ENCODE results near the gene SPSB3. TPM values are rescaled to one million over a fixed set of nuclear protein-coding genes. Genes with fewer than 3 reads are reported as not detected.

The SPSB3 gene
- 10 to 100 TPM in 11 of 12 donors, not detected in 1; 16.2 to 30.8 (median 22.0) TPM for polyA plus RNA-seq (ENCODE audit: insufficient read length in 12 of 12)
- long read RNA-seq, donor 1, transcript SPSB3-208 (7 exons, 1,784 nt): major isoform, 10 of 34 reads
- long read RNA-seq, donor 1, transcript SPSB3-202 (5 exons, 1,509 nt): minor isoform, 5 of 34 reads
- long read RNA-seq, donor 1, partial matches to known transcripts: 11 of 34 reads
- long read RNA-seq, donor 1, other reads (novel, unspliced or antisense): 0 of 34 reads
- long read RNA-seq, donor 2, partial matches to known transcripts: 40 of 98 reads
- long read RNA-seq, donor 2, other reads (novel, unspliced or antisense): 44 of 98 reads
- long read RNA-seq, donor 3, transcript SPSB3-208 (7 exons, 1,784 nt): major isoform, 5 of 11 reads
- long read RNA-seq, donor 3, partial matches to known transcripts: 0 of 11 reads
- long read RNA-seq, donor 3, other reads (novel, unspliced or antisense): 0 of 11 reads
- long read RNA-seq, donor 4, partial matches to known transcripts: 16 of 21 reads
- long read RNA-seq, donor 4, other reads (novel, unspliced or antisense): 0 of 21 reads
- long read RNA-seq, donor 5, transcript SPSB3-208 (7 exons, 1,784 nt): major isoform, 8 of 29 reads
- long read RNA-seq, donor 5, partial matches to known transcripts: 8 of 29 reads
- long read RNA-seq, donor 5, other reads (novel, unspliced or antisense): 0 of 29 reads
- long read RNA-seq, donor 6, partial matches to known transcripts: 10 of 16 reads
- long read RNA-seq, donor 6, other reads (novel, unspliced or antisense): 0 of 16 reads
- long read RNA-seq, donor 7, partial matches to known transcripts: 0 of 7 reads
- long read RNA-seq, donor 7, other reads (novel, unspliced or antisense): 0 of 7 reads
- long read RNA-seq, donor 8, transcript SPSB3-201 (6 exons, 1,449 nt): minor isoform, 5 of 27 reads
- long read RNA-seq, donor 8, transcript SPSB3-208 (7 exons, 1,784 nt): major isoform, 8 of 27 reads
- long read RNA-seq, donor 8, partial matches to known transcripts: 12 of 27 reads
- long read RNA-seq, donor 8, other reads (novel, unspliced or antisense): 0 of 27 reads
- long read RNA-seq, donor 9, transcript SPSB3-208 (7 exons, 1,784 nt): major isoform, 10 of 66 reads
- long read RNA-seq, donor 9, partial matches to known transcripts: 29 of 66 reads
- long read RNA-seq, donor 9, other reads (novel, unspliced or antisense): 27 of 66 reads
- long read RNA-seq, donor 10, transcript SPSB3-208 (7 exons, 1,784 nt): major isoform, 11 of 21 reads
- long read RNA-seq, donor 10, partial matches to known transcripts: 0 of 21 reads
- long read RNA-seq, donor 10, other reads (novel, unspliced or antisense): 0 of 21 reads
- long read RNA-seq, donor 11, transcript SPSB3-208 (7 exons, 1,784 nt): major isoform, 9 of 74 reads
- long read RNA-seq, donor 11, partial matches to known transcripts: 39 of 74 reads
- long read RNA-seq, donor 11, other reads (novel, unspliced or antisense): 19 of 74 reads

DNA sequence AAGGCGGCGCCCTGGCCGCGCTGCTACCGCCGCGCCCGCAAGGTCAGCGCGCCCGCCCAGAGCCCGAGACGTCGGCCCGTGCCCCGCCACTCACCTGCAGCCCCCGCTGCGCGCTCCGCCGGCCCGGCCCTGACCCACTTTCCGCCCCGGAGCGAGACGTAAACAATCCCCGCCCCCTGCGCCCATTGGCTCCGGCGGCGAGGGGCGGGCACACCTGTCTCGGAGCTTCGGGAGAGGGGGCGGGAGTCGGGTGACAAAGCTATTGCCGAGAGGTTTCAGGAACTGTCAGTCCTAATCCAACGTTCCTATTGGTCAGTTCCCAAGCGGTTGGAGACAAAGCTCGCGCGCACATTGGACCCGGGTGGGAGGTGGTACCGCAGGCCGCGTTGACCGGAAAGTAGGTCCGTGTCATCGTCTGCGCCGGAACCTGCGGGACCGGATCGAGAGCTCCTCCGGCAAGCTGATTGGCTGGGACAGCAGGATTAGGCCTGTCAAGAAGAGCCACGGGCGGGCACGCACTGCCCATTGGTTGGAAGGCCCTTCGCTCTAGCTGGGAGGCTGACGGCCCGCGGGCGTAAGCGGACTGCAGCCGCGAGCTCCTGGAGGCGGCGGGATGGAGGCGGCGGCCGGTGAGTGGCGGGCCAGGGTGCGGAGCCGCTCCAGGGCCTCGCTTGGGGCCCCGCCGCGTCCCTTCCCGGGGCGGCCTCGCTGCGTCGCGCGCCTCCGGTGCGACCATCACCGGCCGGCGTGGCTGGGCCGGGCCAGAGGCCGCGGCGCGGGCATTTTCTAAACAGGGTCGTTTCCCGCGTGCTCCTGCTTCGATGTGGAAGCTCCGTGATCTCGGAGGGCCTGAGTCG, at the start of gene SPSB3, which contains the start of gene NUBP2:
Gene SPSB3 (minus strand): TSS at position 164 of the 857 bp plus-strand sequence. CDS start 1,088 bp downstream, outside the sequence.
Gene NUBP2 (plus strand): TSS at position 553 of the 857 bp plus-strand sequence. CDS start 61 bp downstream, at position 614.
- DNase-seq: peak; percentile 100

DNA sequence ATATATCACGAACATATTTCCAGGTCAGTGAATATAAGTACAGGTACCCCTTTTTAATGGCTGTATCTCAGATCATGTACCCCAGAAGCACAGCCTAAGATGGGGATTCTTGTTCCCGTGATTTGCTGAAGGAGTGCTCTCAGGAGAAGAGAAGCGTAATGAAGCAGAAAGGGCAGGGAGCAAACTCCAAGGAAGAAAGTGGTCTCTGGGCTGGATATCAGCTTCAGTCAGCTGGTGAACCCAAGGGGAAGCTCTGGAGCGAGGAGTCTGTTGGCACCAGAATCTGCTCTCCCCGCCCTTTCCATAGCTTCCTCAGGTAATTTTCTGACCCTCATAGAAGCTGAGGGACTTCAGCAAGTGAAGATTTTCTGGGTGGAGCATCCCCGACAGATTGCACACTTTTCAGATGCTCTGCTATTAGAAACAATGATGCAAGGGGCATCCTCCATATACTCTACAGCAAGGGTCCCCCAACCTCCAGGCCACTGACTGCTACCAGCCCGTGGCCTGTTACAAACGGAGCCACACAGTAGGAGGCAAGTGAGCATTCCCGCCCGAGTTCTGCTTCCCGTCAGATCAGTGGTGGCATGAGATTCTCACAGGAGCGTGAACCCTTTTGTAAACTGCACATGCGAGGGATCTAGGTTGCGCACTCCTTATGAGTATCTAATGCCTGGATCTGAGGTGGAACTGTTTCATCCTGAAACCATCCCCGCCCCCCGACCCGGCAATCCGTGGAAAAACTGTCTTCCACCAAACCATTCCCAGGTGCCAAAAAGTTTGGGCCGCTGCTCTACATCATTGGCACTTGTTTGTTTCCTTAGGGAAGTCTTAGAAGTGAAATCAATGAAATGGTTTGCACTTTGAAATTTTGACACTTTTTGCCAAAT, 49.1 kb upstream of the SPSB3 start:
- no peak for DNase-seq

DNA sequence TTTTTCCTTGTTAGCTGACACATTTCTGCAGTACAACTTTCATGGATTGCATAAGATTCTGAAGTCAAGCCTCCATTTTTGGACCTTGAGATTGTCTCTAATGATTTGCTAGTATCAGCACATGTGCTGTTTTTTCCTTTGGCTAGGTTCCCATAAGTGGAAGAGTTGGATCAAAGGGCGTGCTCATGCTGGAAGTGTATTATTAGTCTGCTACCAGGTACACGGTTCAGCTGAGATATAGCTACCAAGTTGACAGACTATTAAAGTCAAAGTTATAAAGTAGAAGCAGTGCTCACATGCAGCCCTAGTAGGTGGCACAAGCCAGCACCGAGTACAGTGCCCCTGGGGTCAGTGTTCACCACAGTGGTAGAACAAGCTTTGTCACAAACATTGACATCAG, 47.8 kb upstream of the SPSB3 start:
- DNase-seq: no peak

DNA sequence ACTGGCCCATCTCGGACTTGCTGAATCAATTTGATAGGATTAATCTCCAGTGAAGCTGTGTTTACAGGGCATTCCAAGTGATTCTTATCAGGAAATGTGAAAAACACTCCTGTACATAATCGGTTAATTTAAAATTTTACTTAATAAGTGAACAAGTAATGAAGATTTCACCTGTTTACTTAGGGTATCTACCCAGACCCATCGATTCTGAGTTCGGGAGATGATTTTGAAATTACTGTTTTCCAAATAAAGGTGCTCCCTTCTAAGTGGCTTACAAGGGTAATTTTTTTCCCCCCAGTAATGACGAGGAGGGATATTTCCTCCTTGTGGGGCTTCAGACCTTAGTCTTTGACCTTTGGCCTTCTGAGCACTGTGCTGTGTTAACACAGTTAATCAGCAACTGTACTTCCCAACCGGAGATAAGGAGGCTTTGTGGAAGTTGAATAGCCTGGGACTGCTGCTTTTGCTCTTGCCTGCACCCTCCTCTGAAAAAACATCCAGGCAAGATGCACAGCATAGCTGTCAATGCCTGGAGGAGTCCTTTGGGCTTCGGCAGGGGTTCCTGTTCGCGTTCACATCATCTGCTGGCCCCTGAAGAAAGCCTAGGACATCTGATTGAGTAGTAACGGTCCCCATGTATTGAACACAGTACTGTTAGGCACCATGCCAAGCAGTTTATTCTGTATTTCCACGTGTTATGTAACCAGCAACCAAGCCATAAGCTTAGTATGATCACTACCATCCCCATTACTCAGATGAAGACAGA, 46.5 kb upstream of the SPSB3 start:
- no peak for DNase-seq

DNA sequence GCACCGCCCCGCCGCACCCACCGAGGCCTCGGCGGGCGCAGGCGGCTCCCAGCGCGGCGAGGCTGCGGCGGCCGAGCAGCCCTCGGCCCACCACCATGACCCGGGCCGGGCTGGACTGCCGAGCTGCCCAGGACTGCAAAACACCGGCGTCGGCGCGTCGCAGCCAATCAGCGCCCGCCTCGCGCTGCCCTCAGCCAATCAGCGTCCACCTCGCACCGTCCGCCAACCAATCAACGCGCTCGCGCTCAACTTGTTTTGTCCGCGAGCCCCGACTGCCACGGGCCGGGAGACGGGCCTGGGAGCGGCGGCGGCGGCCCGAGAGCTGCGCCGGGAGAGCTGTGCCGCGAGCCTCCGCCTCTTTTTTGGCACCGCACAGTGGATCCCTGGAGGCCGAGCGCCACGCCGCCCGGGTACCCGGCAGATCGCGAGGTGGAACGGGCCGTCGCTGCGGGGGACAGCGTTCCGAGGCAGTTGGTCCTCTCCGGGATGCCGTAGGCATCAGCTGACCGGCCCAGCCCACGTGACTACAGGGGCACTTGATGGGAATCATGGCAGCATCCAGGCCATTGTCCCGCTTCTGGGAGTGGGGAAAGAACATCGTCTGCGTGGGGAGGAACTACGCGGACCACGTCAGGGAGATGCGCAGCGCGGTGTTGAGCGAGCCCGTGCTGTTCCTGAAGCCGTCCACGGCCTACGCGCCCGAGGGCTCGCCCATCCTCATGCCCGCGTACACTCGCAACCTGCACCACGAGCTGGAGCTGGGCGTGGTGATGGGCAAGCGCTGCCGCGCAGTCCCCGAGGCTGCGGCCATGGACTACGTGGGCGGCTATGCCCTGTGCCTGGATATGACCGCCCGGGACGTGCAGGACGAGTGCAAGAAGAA, 44.6 kb upstream of the SPSB3 start, which contains the start of the genes FAHD1 and HAGH:
Gene FAHD1 (plus strand): TSS at position 516 of the 883 bp plus-strand sequence. CDS start 33 bp downstream, at position 549.
Gene HAGH (minus strand): TSS at position 135 of the 883 bp plus-strand sequence. CDS start 38 bp downstream, at position 97.
- DNase-seq: peak; percentile 96

DNA sequence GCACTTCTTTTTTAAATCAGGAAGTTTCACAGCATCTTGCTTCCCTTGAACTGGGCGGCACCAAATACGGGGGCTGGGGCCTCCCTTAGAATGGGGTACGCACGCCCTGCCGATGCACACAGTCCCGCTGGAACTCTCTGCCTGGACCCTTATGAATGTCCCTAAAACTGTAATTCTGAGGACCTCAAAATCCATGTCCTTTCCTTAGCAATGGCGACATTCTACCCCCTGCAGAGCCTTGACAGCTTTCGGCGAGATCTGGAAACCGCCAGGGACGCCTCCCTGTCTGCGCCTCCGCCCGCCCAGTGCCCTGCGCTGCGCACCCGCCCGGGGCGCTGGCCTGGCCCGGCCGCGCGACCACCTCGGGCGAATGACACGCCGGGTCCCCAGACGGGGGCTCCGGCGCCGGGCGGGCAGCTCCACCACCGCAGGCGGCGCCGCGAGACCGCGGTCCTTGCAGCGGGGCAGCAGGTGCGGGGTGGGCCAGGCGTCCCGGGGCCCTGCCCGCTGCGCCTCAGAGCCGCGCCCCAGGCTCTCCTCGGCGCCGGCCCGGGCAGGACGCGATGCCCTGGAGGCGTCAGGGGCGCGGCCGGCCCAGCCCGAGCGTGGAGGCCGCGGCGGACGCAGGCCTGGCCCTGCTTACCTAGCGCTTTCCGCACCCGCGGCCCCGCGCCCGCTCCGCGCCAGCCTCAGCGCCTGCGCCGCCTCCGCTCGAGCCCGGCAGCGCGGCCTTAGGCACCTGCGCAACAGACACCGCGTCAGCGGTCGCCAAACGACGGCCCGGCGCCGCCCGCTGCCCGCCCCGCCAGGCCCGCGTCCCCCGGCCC, 43.7 kb upstream of the SPSB3 start:
- peak; percentile 18 for DNase-seq

DNA sequence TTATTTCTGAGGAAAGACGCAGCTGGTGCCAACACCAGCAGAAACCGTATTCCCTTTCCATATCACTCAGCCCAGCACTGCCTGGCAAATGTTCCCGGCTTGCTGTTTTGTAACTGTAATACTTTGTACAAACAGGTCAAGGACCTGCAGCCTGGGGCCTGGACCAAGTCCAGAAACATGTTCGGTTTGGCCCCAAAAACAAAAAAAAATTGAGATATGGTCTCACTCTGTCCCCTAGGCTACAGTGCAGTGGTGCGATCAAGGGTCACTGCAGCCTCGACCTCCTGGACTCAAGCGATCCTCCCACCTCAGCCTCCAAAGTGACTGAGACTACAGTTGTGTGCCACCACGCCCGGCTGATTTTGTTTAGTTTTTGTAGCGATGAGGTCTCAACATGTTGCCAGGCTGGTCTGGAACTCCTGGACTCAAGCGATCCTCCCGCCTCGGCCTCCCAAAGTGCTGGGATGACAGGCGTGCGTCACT, 43.1 kb upstream of the SPSB3 start:
- no peak for DNase-seq

DNA sequence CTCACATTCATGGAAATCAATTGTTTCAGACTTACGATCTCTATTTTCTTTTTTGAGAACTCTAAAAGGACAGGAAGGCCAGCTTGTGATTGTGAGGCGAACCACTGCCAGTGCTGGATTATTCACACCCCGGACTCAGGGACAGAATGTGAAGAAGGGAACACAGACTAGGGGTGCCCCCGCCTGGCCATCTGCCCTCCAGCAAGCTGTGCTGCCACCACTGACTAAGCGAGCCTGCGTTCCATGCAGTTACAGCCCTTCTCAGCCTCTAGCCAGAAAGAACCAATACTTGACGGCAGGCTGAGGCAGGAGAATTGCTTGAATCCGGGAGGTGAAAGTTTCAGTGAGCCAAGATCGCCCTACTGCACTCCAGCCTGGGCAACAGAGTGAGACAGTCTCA, 41.5 kb upstream of the SPSB3 start:
- DNase-seq: no peak

DNA sequence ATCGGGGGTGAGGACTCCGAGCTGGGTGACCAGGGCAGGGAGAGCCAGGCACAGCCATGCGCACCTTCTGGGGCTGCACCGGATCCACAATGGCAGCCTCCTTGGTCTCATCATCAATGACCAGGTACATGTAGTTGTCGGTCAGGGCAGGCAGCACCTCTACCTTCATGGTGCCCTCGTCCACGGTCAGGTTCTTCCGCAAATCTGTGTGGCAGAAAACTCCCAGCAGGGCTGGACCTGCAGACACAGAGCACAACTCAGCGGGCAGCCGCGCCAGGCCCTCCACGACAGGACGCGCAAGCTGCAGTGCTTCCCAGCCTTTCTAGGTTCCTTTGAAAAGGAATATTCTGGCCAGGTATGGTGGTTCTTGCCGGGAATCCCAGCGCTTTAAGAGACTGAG, 40.4 kb upstream of the SPSB3 start:
- no peak for DNase-seq

DNA sequence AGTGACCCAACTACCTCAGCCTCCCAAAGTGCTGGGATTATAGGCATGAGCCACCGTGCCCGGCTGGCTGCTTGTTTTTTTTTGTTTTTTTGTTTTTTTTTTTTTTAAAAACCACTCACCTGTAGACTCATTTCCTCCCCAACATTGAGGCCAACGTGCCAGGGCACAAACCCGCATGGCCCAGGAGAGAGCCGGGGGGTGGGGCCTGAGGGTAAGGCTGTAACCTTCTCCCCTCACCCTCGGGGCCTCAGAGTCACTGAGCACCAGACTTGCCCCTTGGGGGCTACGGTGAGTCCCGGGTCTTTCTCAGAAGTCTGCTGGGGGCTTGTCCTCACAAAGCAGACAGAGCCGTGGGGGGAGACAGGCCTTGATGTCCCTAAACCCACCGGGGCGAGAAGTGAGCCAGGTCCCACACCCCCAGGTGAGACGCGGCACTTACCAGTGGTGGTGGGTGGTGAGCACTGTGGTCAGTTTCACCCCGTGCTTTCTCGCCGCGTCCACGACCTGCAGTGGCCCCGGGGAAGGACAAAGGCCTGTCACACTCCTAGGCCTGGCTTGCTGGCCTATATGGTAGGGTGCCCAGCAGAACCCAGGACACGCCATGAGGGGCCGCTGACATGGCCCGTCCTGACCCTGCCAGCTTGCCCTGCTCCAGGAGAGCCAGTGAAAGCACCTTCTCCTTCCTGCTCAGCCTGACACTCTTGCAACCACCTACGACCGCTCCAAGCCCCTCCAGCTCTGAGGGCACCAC, 39.7 kb upstream of the SPSB3 start:
- DNase-seq: no peak

DNA sequence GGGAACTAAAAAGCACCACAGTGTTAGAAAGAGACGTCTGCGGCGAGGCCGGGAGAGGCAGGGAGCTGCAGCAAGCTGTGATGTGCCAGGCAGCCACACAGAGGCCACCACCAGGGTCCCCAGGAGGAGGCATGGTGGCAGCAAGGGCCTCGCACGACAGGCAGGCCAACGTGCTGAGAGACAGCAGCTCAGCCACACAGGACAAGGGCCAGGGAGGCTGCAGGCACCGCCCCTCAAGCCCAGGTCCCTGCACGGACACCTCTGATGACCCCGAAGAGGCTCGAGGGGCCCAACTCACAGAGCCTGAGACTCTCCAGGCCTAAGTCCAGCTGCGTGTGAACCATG, 38.5 kb upstream of the SPSB3 start:
- DNase-seq: no peak

DNA sequence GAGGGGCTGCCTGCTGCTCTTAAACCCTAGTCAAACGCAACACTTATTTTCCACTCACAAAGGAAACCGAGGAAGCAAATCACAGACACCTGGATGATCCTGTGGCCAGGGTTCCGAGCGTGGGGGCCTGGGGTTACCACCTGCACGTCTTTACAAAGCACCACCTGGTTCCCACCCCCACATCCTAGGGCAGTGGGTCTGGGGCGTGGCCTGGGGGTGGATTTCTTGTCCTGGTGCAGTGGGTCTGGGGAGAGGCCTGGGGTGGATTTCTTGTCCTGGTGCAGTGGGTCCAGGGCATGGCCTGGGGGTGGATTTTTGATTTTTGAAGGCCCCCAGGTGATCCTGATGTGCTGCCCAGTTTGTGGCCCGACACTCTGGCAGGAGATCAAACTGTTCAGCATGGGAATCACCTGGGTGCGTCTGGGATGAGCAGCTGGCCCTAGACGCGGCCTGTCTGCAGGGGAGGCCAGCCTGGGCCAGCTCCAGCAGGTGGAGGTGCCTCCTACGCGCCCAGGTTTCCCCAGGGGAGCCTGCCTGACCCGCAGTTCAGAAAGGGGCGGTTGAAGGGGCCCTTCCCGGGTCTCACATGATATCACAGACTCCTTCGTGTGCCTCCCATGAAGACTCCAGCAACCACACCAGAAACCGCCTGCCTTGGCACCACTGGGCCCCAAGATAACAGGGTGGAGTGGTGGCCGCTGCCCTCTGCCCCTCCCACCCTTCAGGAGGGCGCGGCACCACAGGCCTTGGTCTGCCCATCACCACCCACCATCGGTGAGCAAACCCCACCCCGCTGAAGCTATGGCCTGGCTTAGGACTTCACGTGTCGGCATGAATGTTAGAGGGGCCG, 38.0 kb upstream of the SPSB3 start:
- DNase-seq: no peak

DNA sequence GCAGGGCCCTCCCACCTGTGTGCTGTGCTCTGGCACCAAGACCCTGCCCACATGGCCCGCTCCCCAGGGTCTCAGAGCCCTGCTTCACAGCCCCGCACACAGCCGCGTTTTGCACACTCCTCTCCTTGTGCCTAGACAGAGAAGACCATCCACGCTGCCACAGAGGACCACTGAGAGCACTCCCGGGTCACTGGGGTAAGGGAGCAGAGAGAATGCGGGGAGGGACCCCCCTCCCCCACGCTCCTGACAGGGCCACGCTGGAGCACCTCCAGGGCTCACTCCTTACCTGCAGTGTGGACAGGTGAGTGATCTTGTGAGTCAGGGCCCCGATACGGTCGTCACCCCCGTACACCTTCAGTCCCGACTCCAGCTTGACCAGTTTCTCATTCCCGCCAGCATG, 37.2 kb upstream of the SPSB3 start:
- DNase-seq: no peak

DNA sequence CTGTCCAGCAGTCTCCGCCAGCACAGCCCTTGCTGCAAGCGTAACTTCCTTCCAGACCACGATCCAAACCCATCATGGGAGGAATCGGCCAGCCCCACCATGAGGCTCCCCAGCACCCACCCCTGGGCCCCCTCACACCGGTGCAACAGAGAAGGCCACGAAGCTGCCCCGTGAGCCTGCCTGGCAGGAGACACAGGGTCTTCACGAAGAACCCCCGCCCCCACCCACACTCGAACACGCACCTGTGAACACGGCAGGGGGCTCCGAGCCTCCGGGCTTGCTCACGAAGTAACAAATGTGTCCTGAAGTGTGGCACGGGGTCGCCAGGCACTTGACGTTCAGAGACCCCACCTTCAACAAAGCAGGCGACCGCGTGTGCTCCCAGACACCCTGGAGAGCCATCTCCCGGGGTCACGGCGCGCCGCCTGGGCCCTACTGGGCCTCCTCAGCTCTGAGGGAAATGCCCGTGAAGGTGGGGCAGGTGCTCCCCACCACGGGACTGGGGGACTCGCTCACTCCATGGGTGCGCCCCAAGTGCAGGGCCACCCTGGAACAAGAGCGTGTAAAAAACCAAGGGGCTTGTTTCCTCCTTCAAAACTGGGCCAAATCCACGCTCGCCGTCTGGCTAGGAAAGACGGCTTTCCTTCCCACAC, 36.6 kb upstream of the SPSB3 start:
- DNase-seq: no peak
